ENCODE measurements around the gene DHRS3. TPM values are rescaled to one million over a fixed set of nuclear protein-coding genes. Genes with fewer than 3 reads are reported as not detected.

Gene DHRS3
- total RNA-seq, 3 donors from 2014 or later, result 85.9 to 141 (median 90.1) TPM

GRCh38 chr1:12636098-12636950 lies 18.3 kb upstream of the DHRS3 start:
- Histone ChIP-seq H3K9me3 (peaks cover 24% of the 10 kb centered on the region), H3K4me3 (no peak overlapping the region), H3K36me3 (ENCODE audit: low read depth) (no peaks in the 10 kb centered on the region), H3K4me1 (ENCODE audit: low read depth) (no peaks in the 10 kb centered on the region)
- ATAC-seq (no peak), DNase-seq (no peak)
- TF ChIP-seq CTCF (IDR thresholded peaks at IDR 0.05), result no peak
- intact Hi-C loops (cut with DNase I, micrococcal nuclease), result no loop called here

GRCh38 chr1:12634696-12635202 lies 16.7 kb upstream of the DHRS3 start:
- Histone ChIP-seq H3K9me3 (peaks cover 8% of the 10 kb centered on the region), H3K4me1 (ENCODE audit: low read depth) (no peaks in the 10 kb centered on the region), H3K4me3 (no peak overlapping the region), H3K36me3 (ENCODE audit: low read depth) (no peaks in the 10 kb centered on the region)
- TF ChIP-seq CTCF (IDR thresholded peaks at IDR 0.05), result no peak
- intact Hi-C loops (cut with DNase I, micrococcal nuclease), result no loop called here
- DNase-seq (no peak), ATAC-seq (no peak)

- Histone ChIP-seq H3K9me3 (peaks cover 2% of the 10 kb centered on the region), H3K36me3 (ENCODE audit: low read depth) (no peaks in the 10 kb centered on the region), H3K4me3 (no peak overlapping the region), H3K4me1 (ENCODE audit: low read depth) (no peaks in the 10 kb centered on the region)
- TF ChIP-seq CTCF (IDR thresholded peaks at IDR 0.05), result no peak
- DNase-seq (no peak), ATAC-seq (no peak)
- intact Hi-C loops (cut with DNase I, micrococcal nuclease), result no loop called here
Measured at GRCh38 chr1:12634156-12634555, 16.1 kb upstream of the DHRS3 start.

- Histone ChIP-seq H3K4me1 (ENCODE audit: low read depth) (no peaks in the 10 kb centered on the region), H3K9me3 (no peaks in the 10 kb centered on the region), H3K4me3 (no peak overlapping the region), H3K36me3 (ENCODE audit: low read depth) (no peaks in the 10 kb centered on the region)
- no peak for TF ChIP-seq CTCF (IDR thresholded peaks at IDR 0.05)
- no peak for ATAC-seq
- no peak for DNase-seq
- intact Hi-C loops (cut with DNase I, micrococcal nuclease), result no loop called here
Measured at GRCh38 chr1:12631571-12631970, 13.6 kb upstream of the DHRS3 start.

- Histone ChIP-seq H3K4me1 (ENCODE audit: low read depth) (no peaks in the 10 kb centered on the region), H3K9me3 (no peaks in the 10 kb centered on the region), H3K36me3 (ENCODE audit: low read depth) (no peaks in the 10 kb centered on the region), H3K4me3 (no peak overlapping the region)
- DNase-seq (no peak), ATAC-seq (no peak)
- intact Hi-C loops (cut with DNase I, micrococcal nuclease), result no loop called here
- TF ChIP-seq CTCF (IDR thresholded peaks at IDR 0.05), result no peak
Measured at GRCh38 chr1:12630946-12631530, 13.0 kb upstream of the DHRS3 start.

All from mucosa of descending colon (tissue), 3 donors.